A549 (cell line): ENCODE measurements around the gene SFTPB. TPM values are rescaled to one million over a fixed set of nuclear protein-coding genes. Genes with fewer than 3 reads are reported as not detected.

ENCODE experiments used
- ATAC-seq, 2 experiments: fragments of 200-7000 bp in 1 of 2; fragments of >200 bp in 1 of 2; cut with Nextera tagmentation in 1 of 2; cut with Tn5 transposase in 1 of 2; 3 replicates each; pipeline versions ENCODE4 v1.8.0 to v1.9.1; 2018 to 2020; ENCODE audit warnings: mild to moderate bottlenecking in 1 of 2, moderate library complexity in 1 of 2
- CTCF ChIA-PET: fragments of 300-600 bp; sonication (Branson Sonifier 250); formaldehyde crosslinking; extraction: SDS; loops from one replicate; lab custom pipeline; 2021; ENCODE audit warnings: antibody characterized with exemption, inconsistent platforms; lab: Yijun Ruan, JAX
- POLR2A ChIA-PET: fragments of 350-600 bp; formaldehyde crosslinking; extraction: SDS; loops from one replicate; lab custom pipeline; 2021; ENCODE audit warnings: antibody characterized with exemption, inconsistent platforms; lab: Yijun Ruan, JAX
- DNase-seq, 2 experiments: peaks; one replicate each; pipeline versions ENCODE4 v3.0.0 to v3.0.0-alpha.2; 2011 to 2016; ENCODE audit warnings: low read depth in 1 of 2, low spot score in 1 of 2
- FAIRE-seq: peaks from 2 replicates; lab custom pipeline; 2011; peaks lifted over from hg19 to GRCh38; lab: Jason Lieb, UNC
- H3K27ac ChIP-seq, 2 experiments: fragments of >200 bp; sonication (Bioruptor Twin); formaldehyde crosslinking; 3 replicates each; pipeline ENCODE4 v1.5.1; 2016 to 2017
- H3K4me1 ChIP-seq: fragments of >200 bp; sonication (Bioruptor Twin); formaldehyde crosslinking; 3 replicates; pipeline ENCODE4 v1.6.1; 2016
- H3K4me2 ChIP-seq: fragments of >200 bp; sonication (Bioruptor Twin); formaldehyde crosslinking; 3 replicates; pipeline ENCODE4 v1.6.1; 2016
- H3K4me3 ChIP-seq: fragments of >200 bp; sonication (Bioruptor Twin); formaldehyde crosslinking; 3 replicates; pipeline ENCODE4 v1.5.1; 2016
- H3K9me3 ChIP-seq: fragments of >200 bp; sonication (Bioruptor Twin); formaldehyde crosslinking; 3 replicates; pipeline ENCODE4 v1.6.1; 2016
- BHLHE40 ChIP-seq: IDR thresholded peaks from 2 replicates; pipeline ENCODE4 v1.6.1; 2012; ENCODE audit warnings: low read depth, low read length, inconsistent platforms
- CHD2 ChIP-seq: fragments of 150-350 bp; IDR thresholded peaks from 2 replicates; pipeline ENCODE4 v1.6.1; 2014; ENCODE audit warnings: low read length; ENCODE audit not compliant: partially characterized antibody
- E2F6 ChIP-seq: IDR thresholded peaks from 2 replicates; pipeline ENCODE4 v1.6.1; 2012; ENCODE audit warnings: low read depth, borderline replicate concordance
- EHF ChIP-seq: fragments of 250-450 bp; sonication (Bioruptor Pico); IDR thresholded peaks from 2 replicates; pipeline ENCODE4 v1.5.0; 2020; ENCODE audit warnings: mild to moderate bottlenecking
- FOXS1 ChIP-seq: fragments of 250-450 bp; sonication (Bioruptor Pico); IDR thresholded peaks from 2 replicates; pipeline ENCODE4 v1.5.0; 2020; ENCODE audit warnings: mild to moderate bottlenecking, moderate library complexity
- HOXA7 ChIP-seq: fragments of 250-450 bp; sonication (Bioruptor Pico); IDR thresholded peaks from 2 replicates; pipeline ENCODE4 v1.5.0; 2020; ENCODE audit warnings: mild to moderate bottlenecking, moderate library complexity
- KDM5A ChIP-seq: fragments of 200-600 bp; sonication (generic); IDR thresholded peaks from 2 replicates; pipeline ENCODE4 v1.6.1; 2016; ENCODE audit warnings: antibody characterized with exemption, mild to moderate bottlenecking
- MAZ ChIP-seq: fragments of 150-350 bp; IDR thresholded peaks from 2 replicates; pipeline ENCODE4 v1.6.1; 2014; ENCODE audit warnings: antibody characterized with exemption, low read depth, low read length, borderline replicate concordance
- NFE2L2 ChIP-seq: fragments of 150-350 bp; conservative IDR thresholded peaks from 2 replicates; pipeline ENCODE4 v1.6.1; 2014; ENCODE audit warnings: low read length
- POLR2AphosphoS2 ChIP-seq: conservative IDR thresholded peaks from 2 replicates; pipeline ENCODE4 v1.6.1; 2012; ENCODE audit warnings: low read length, improper control_type of control experiment, inconsistent platforms
- RAD21 ChIP-seq, 2 experiments: fragments of >200 bp in 1 of 2; sonication (Bioruptor Twin) in 1 of 2; formaldehyde crosslinking in 1 of 2; IDR thresholded peaks in 1 of 2; conservative IDR thresholded peaks in 1 of 2; 2 replicates in 1 of 2; 3 replicates in 1 of 2; pipeline ENCODE4 v1.6.1; 2012 to 2018; ENCODE audit warnings: inconsistent platforms in 1 of 2
- RARB ChIP-seq: fragments of 250-450 bp; sonication (Bioruptor Pico); IDR thresholded peaks from 2 replicates; pipeline ENCODE4 v1.8.0; 2021; ENCODE audit warnings: mild to moderate bottlenecking, moderate library complexity
- REST ChIP-seq: fragments of 200-600 bp; sonication (generic); IDR thresholded peaks from 2 replicates; pipeline ENCODE4 v1.6.1; 2016; ENCODE audit warnings: antibody characterized with exemption, mild to moderate bottlenecking, moderate library complexity
- SMC3 ChIP-seq: fragments of >200 bp; sonication (Bioruptor Twin); formaldehyde crosslinking; IDR thresholded peaks from 3 replicates; pipeline ENCODE4 v1.6.1; 2018; ENCODE audit warnings: inconsistent platforms
- ZFP36 ChIP-seq: fragments of 450-650 bp; IDR thresholded peaks from 2 replicates; pipeline ENCODE4 v1.6.1; 2014; ENCODE audit warnings: borderline replicate concordance; ENCODE audit not compliant: partially characterized antibody
- WGBS: methylation state at CpG from one replicate; pipeline ENCODE4 v1.1.6; 2017; ENCODE audit errors: missing lambda C conversion rate; 5-methylcytosine and 5-hydroxymethylcytosine counted together
- polyA plus RNA-seq, 4 experiments: library from polyadenylated mRNA; depleted of rRNA in 3 of 4; stranded (reverse); fragments of >200 nt; fragmentation: RNase III in 1 of 4; extraction: RNeasy Plus Mini Kit Qiagen cat#74134 plus additional on column Dnase treatment in 1 of 4; gene quantifications; 2 replicates in 3 of 4; 3 replicates in 1 of 4; pipeline ENCODE4 v1.2.3, GENCODE V29; 2011 to 2017

SFTPB gene
- polyA plus RNA-seq, 2 of the 4 experiments (the other 2 are of a cell fraction): not detected

GRCh38 chr2:85698880-85699254, 30.9 kb upstream of the SFTPB start:
- Histone ChIP-seq H3K4me2 (no peak overlapping the region), H3K9me3 (no peaks in the 10 kb centered on the region), H3K4me3 (no peak overlapping the region), H3K27ac (0 out of 6 replicates have a peak overlapping the region, but pooled peaks of 1 of the 2 experiments have one; percentile 12), H3K4me1 (peaks cover 31% of the 10 kb centered on the region)
- CTCF ChIA-PET: interaction anchor here (0.6 to 10.8 kb wide), 9 partner anchors 11 to 115 kb away, joined by 3 to 135 read pairs (median 7); no protein-coding TSS in a partner anchor
- WGBS: 86% methylated on average over 8 of the region's 8 CpGs
- POLR2A ChIA-PET: no interaction called here
- DNase-seq (no peak), FAIRE-seq (no peak), ATAC-seq (no peak)
- TF ChIP-seq HOXA7 (CRISPR knock-in tag): no peak

- no peak for TF ChIP-seq REST
- TF ChIP-seq KDM5A: no peak
- no peak for TF ChIP-seq POLR2AphosphoS2
- no peak for TF ChIP-seq RARB (CRISPR knock-in tag)
- TF ChIP-seq MAZ: no peak
- TF ChIP-seq RAD21 (conservative IDR thresholded peaks at IDR 0.05 in 1 of 2, IDR thresholded peaks at IDR 0.05 in 1 of 2): no peak
- no peak for TF ChIP-seq FOXS1
- TF ChIP-seq SMC3: no peak
- no peak for TF ChIP-seq NFE2L2
- Histone ChIP-seq H3K4me3 (no peak overlapping the region), H3K27ac (peak overlapping the region; percentile 12 to 42; a peak in 3 of 6 replicates), H3K4me2 (no peak overlapping the region), H3K4me1 (peaks cover 28% of the 10 kb centered on the region), H3K9me3 (no peaks in the 10 kb centered on the region)
- no peak for ATAC-seq
- CTCF ChIA-PET: interaction anchor here (1.0 to 10.8 kb wide), 9 partner anchors 11 to 116 kb away, joined by 3 to 135 read pairs (median 9); no protein-coding TSS in a partner anchor
- no peak for FAIRE-seq
- POLR2A ChIA-PET: no interaction called here
- 84% methylated on average over 9 of the region's 11 CpGs for WGBS
- DNase-seq: no peak
Observed at GRCh38 chr2:85698184-85698879, 30.3 kb upstream of the SFTPB start.

GRCh38 chr2:85697716-85698115, 29.7 kb upstream of the SFTPB start:
- H3K4me3 ChIP-seq: no peak overlapping the region
- no peak for FAIRE-seq
- TF ChIP-seq ZFP36: peak; percentile 54
- no peak for TF ChIP-seq CHD2
- TF ChIP-seq, all 56 proteins: peak for 1
- no peak overlapping the region for H3K4me2 ChIP-seq
- no peaks in the 10 kb centered on the region for H3K9me3 ChIP-seq
- ChIA-PET CTCF (interaction anchor here (1.0 to 10.8 kb wide), 11 partner anchors 11 to 116 kb away, joined by 3 to 135 read pairs (median 9); no protein-coding TSS in a partner anchor), POLR2A (no interaction called here)
- 72% methylated on average over 2 of the region's 2 CpGs for WGBS
- ATAC-seq: no peak
- no peak for DNase-seq
- peak overlapping the region in 1 of 2 experiments; percentile 42; a peak in 3 of 6 replicates for H3K27ac ChIP-seq
- H3K4me1 ChIP-seq: peaks cover 21% of the 10 kb centered on the region

- 80% methylated on average over 1 of the region's 3 CpGs for WGBS
- no peaks in the 10 kb centered on the region for H3K9me3 ChIP-seq
- no peak overlapping the region for H3K4me3 ChIP-seq
- TF ChIP-seq BHLHE40: no peak
- TF ChIP-seq EHF (CRISPR knock-in tag): no peak
- no peak for TF ChIP-seq E2F6
- POLR2A ChIA-PET: no interaction called here
- CTCF ChIA-PET: interaction anchor here (1.1 to 10.8 kb wide), 11 partner anchors 11 to 117 kb away, joined by 3 to 135 read pairs (median 9); no protein-coding TSS in a partner anchor
- ATAC-seq (no peak), DNase-seq (no peak), FAIRE-seq (no peak)
- H3K4me2 ChIP-seq: no peak overlapping the region
- H3K27ac ChIP-seq: no peak overlapping the region
- peaks cover 15% of the 10 kb centered on the region for H3K4me1 ChIP-seq
Observed at GRCh38 chr2:85697096-85697495, 29.1 kb upstream of the SFTPB start.
